Left ventricle myocardium inferior (tissue), 1 donor: ENCODE results near the gene DCTD. TPM values are rescaled to one million over a fixed set of nuclear protein-coding genes. Genes with fewer than 3 reads are reported as not detected.

ENCODE experiments used
- DNase-seq: peaks from one replicate; pipeline ENCODE4 v3.0.0-alpha.2; 2020
- H3K27ac ChIP-seq: fragments of 200-600 bp; replicated peaks from 2 replicates; pipeline ENCODE4 v1.8.0; 2021
- H3K27me3 ChIP-seq: fragments of 200-600 bp; 2 replicates; pipeline ENCODE4 v1.8.0; 2021; ENCODE audit warnings: low read depth
- H3K36me3 ChIP-seq: fragments of 200-600 bp; 2 replicates; pipeline ENCODE4 v1.8.0; 2021
- H3K4me1 ChIP-seq: fragments of 200-600 bp; 2 replicates; pipeline ENCODE4 v1.8.0; 2021
- H3K4me3 ChIP-seq: fragments of 200-600 bp; 2 replicates; pipeline ENCODE4 v1.8.0; 2021; ENCODE audit warnings: mild to moderate bottlenecking, moderate library complexity
- H3K9me3 ChIP-seq: fragments of 200-600 bp; replicated peaks from 2 replicates; pipeline ENCODE4 v1.8.0; 2021
- intact Hi-C: fragments of 100-400 bp; cut with micrococcal nuclease; formaldehyde crosslinking; loops from one replicate; pipeline ENCODE4 v1.11.0; 2022
- total RNA-seq: library from RNA; stranded (reverse); fragmentation: NEBNext Ultra II Directional; extraction: Animal tissue kit (Norgen Biotek cat#: 25700); gene quantifications from one replicate; pipeline ENCODE4 v1.2.1, GENCODE V29; 2021
- TF ChIP-seq, protein P1 (sequence below): fragments of 200-600 bp; IDR thresholded peaks from 2 replicates; pipeline ENCODE4 v1.8.0; 2021; ENCODE audit warnings: antibody characterized with exemption, mild to moderate bottlenecking, borderline replicate concordance
- donor health status: DM: no; HTN: yes; CAD: no; lungs with severe emphysema.

The DCTD gene
- total RNA-seq, 1 donor from 2014 or later = 44.2 TPM

DNA sequence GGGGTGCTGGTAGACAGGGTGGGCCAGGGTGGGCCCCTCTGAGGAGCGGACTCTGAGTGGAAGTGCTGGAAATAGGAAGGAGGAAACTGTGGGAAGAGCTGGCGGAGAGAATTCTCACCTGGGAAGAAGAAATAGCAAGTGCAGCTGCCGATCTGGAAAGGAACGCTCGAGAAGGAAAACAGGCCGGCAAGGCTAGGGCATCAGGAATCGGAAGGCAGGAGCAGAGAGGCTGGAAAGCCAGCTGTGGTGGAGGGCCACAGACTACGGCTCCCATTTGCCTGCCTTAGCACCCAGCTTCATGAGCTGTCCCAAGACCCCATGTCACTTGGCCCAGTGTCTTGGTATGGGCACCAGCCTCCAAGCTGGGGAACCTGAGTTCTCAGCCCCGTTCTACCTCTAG is 37.3 kb downstream of the DCTD start:
- Histone ChIP-seq H3K9me3 (peaks cover 3% of the 10 kb centered on the region), H3K36me3 (peaks cover 22% of the 10 kb centered on the region), H3K4me3 (peak overlapping the region; percentile 49), H3K4me1 (peaks cover 24% of the 10 kb centered on the region), H3K27ac (no peak overlapping the region), H3K27me3 (no peaks in the 10 kb centered on the region)
- TF ChIP-seq, protein P1, sequence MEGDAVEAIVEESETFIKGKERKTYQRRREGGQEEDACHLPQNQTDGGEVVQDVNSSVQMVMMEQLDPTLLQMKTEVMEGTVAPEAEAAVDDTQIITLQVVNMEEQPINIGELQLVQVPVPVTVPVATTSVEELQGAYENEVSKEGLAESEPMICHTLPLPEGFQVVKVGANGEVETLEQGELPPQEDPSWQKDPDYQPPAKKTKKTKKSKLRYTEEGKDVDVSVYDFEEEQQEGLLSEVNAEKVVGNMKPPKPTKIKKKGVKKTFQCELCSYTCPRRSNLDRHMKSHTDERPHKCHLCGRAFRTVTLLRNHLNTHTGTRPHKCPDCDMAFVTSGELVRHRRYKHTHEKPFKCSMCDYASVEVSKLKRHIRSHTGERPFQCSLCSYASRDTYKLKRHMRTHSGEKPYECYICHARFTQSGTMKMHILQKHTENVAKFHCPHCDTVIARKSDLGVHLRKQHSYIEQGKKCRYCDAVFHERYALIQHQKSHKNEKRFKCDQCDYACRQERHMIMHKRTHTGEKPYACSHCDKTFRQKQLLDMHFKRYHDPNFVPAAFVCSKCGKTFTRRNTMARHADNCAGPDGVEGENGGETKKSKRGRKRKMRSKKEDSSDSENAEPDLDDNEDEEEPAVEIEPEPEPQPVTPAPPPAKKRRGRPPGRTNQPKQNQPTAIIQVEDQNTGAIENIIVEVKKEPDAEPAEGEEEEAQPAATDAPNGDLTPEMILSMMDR = no peak
- no peak for DNase-seq
- intact Hi-C loops = no loop called here

DNA sequence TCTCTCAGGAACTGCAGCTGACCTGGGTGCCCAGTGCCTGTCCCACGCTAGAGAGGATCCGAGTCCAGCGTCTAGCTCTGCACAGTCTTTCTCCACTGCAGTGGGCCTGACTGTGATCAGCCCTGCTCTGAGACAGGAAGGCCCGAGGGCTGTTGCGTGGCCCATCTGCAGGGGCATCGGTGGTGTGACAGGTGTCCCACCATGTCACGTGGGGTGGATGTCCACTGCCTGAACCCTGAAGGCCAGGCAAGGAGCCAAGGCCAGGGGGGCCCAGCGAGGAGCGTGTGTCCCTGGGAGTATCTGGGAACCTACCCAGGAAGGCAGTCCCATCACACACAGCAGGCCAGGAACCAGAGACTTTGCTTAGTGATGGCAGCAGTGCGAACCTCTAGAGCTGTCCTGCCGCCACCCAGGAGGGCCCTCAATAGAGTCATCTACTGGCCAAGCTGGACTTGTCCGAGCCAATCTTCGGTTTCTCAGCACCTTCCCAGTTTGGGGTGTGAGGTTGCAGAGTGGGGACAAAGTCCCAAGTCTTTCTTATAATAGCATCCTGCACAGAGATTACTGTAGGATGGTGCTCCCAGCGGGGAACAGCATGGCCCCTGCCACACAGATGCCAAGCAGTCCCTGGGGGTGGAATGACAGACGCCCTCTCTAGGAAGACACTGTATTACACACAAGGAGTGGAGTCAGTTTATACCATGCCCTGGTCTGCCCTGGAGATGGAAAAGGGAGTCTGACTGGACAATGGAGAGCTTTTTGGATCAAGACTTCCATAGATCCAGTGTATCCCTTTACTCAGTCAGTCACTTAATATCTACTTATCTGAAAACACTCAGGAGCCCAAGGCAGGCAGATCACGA is 38.3 kb downstream of the DCTD start:
- Histone ChIP-seq H3K36me3 (peaks cover 13% of the 10 kb centered on the region), H3K27me3 (no peaks in the 10 kb centered on the region), H3K4me3 (no peak overlapping the region), H3K9me3 (no peaks in the 10 kb centered on the region), H3K27ac (no peak overlapping the region), H3K4me1 (peaks cover 24% of the 10 kb centered on the region)
- intact Hi-C loops = no loop called here
- no peak for DNase-seq
- TF ChIP-seq, protein P1 = no peak

DNA sequence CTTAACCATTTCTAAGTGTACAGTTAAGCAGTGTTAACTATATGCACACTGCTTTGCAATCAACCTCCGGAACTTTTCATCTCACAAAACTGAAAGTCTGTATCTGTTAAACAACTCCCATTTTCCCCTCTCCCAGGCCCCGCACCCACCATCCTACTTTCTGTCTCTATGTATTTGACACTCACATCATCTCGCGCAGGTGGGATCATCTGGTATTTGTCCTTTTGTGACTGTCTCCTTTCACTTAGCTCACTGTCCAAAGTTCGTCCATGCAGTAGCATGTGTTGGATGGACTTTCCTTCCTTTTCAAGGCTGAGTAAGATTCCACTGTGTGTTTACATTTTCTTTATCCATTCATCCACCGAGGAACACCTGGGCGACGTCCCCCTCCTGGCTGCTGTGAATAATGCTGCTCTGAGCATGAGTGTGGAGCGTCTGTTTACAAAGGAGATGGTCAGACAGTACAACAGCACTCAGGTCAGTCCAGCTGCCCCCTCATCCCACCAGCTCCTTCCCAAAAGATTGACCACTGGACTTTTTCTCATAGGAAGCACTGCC is 39.8 kb downstream of the DCTD start:
- no peak for DNase-seq
- Histone ChIP-seq H3K4me3 (no peak overlapping the region), H3K27ac (no peak overlapping the region), H3K9me3 (no peaks in the 10 kb centered on the region), H3K27me3 (no peaks in the 10 kb centered on the region), H3K4me1 (peaks cover 24% of the 10 kb centered on the region), H3K36me3 (peaks cover 4% of the 10 kb centered on the region)
- intact Hi-C loops = no loop called here
- TF ChIP-seq, protein P1 = no peak

DNA sequence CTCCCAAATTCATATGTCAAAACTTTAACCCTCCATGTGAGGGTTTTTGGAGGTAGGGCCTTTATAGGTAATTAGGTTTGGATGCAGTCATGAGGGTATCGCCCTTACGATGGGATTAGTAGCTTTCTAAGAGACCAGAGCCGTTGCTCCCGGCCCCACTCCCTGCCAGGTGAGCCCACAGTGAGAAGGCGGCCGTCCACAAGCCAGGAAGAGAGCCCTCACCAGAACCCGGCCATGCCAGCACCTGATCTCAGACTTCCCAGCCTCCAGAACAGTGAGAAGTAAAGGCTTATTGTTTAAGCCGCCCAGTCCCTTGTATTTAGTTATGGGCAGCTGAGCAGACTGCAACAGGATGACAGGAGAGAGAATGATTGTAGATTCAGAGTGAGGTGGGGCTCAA is 40.8 kb downstream of the DCTD start:
- Histone ChIP-seq H3K27ac (no peak overlapping the region), H3K36me3 (peaks cover 4% of the 10 kb centered on the region), H3K4me3 (no peak overlapping the region), H3K9me3 (no peaks in the 10 kb centered on the region), H3K27me3 (no peaks in the 10 kb centered on the region), H3K4me1 (peaks cover 16% of the 10 kb centered on the region)
- DNase-seq = no peak
- TF ChIP-seq, protein P1 = no peak
- intact Hi-C loops = no loop called here

DNA sequence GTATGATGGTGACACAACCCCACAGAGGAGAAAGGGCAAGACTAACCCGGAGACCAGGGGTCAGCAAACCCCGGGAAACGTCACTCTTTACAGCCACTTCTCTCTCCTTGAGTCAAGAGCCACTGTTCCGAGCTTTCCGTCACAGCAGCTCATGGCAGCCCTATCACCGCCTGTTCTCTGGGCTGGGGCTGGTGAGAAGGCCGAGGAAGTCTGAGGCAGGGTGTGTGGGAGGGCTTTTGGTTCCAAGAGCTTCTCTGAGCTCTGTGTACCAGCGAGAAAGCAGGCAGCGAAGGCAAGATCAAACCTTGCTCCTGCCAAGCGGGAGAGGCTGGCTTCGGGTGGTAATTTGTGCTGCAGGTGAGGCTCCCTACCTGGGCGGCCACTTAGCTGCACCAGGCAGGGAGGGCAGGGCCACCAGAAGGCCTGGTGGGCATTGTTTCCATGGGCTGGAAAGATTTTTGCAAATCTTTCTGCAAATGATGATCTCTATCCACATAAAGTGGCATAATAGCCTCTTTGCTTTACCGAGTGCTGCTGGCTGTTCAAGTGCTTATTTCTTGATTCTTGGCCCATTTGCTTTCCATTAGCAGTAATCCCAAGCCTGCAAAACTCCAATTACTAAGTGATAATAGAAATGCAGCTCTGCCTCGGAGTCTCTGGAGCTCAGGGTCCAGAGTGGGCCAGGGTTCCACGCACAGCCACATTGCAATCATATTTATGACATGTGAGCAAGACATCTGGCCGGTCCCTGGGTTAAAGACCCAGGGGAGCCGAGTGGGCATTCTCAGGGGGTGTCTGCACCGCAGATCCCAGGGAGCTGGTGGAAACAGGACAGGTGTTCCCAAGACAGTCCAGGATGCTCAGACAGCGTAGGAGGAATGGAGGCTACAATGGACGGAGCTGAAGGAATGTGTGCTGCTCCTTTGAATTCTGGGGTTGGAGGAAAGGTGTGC is 41.5 kb downstream of the DCTD start:
- no peaks in the 10 kb centered on the region for H3K9me3 ChIP-seq
- H3K36me3 ChIP-seq = peaks cover 4% of the 10 kb centered on the region
- H3K4me3 ChIP-seq = no peak overlapping the region
- no peaks in the 10 kb centered on the region for H3K27me3 ChIP-seq
- intact Hi-C loops = no loop called here
- no peak for DNase-seq
- peaks cover 9% of the 10 kb centered on the region for H3K4me1 ChIP-seq
- H3K27ac ChIP-seq = no peak overlapping the region
- TF ChIP-seq, protein P1 = no peak
